Calu3 (cell line): ENCODE results near the gene GCN1. TPM values are rescaled to one million over a fixed set of nuclear protein-coding genes. Genes with fewer than 3 reads are reported as not detected.

Source experiments
- BruUV-seq: library from RNA; stranded (reverse); fragments of 400-500 nt; replicated peaks from 2 replicates; lab custom pipeline; 2021; lab: Mats Ljungman, UMichigan
- CTCF ChIA-PET: fragments of 300-600 bp; sonication (Branson Sonifier 250); formaldehyde crosslinking; loops from one replicate; lab custom pipeline; 2022; ENCODE audit warnings: antibody characterized with exemption; lab: Charles Lee
- DNase-seq: peaks from one replicate; pipeline ENCODE4 v3.0.0; 2022
- H3K27ac Mint-ChIP-seq: one replicate; pipeline ENCODE4 v1.8.0; 2022; ENCODE audit warnings: mixed read lengths; ENCODE audit not compliant: unreplicated experiment
- H3K27me3 Mint-ChIP-seq: one replicate; pipeline ENCODE4 v1.8.0; 2022; ENCODE audit warnings: mixed read lengths; ENCODE audit not compliant: unreplicated experiment
- H3K36me3 Mint-ChIP-seq: one replicate; pipeline ENCODE4 v1.8.0; 2022; ENCODE audit warnings: mild to moderate bottlenecking, moderate library complexity, mixed read lengths; ENCODE audit not compliant: insufficient read depth, unreplicated experiment
- H3K4me1 Mint-ChIP-seq: one replicate; pipeline ENCODE4 v1.8.0; 2022; ENCODE audit warnings: mild to moderate bottlenecking, low read depth, mixed read lengths; ENCODE audit not compliant: unreplicated experiment
- H3K4me3 Mint-ChIP-seq: one replicate; pipeline ENCODE4 v1.8.0; 2022; ENCODE audit warnings: mild to moderate bottlenecking, low read depth, moderate library complexity, mixed read lengths; ENCODE audit not compliant: unreplicated experiment
- H3K9me3 Mint-ChIP-seq: one replicate; pipeline ENCODE4 v1.8.0; 2022; ENCODE audit warnings: low read depth, mixed read lengths; ENCODE audit not compliant: unreplicated experiment
- intact Hi-C: fragments of 100-400 bp; cut with micrococcal nuclease; formaldehyde crosslinking; loops from one replicate; pipeline ENCODE4 v1.10.0; 2022; ENCODE audit not compliant: unreplicated experiment
- total RNA-seq: library from RNA; stranded (reverse); gene quantifications from 2 replicates; pipeline ENCODE4 v1.2.3, GENCODE V29; 2022
- TF ChIP-seq, protein P1 (sequence below): fragments of 200-600 bp; IDR thresholded peaks from one replicate; pipeline ENCODE4 v1.8.0; 2022; ENCODE audit warnings: antibody characterized with exemption; ENCODE audit not compliant: unreplicated experiment

GCN1 gene
- total RNA-seq, 1 experiment from 2014 or later = 168 TPM

DNA sequence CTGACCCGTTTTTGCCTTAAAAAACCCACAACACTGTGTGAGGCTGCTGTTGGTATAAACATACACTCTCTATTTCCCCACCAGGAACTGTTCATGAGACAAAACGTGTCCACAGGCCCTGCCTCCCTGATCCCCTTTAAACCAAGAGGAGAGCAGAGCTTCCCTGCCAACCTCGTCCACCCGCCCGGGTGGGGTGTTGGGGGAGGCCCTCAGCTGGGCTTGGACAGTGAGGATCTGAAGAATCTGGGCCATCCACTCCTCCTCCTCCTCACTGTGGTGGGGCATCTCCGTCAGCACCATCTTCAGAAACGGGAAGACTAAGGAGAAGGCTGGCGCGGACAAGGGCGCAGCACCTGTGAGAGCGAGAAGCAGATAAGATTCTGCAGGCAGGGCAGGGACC lies 36.8 kb downstream of the GCN1 start:
- CTCF ChIA-PET = interaction anchor here (0.5 kb wide), 1 partner anchor 180 kb away, joined by 5 read pairs; no protein-coding TSS in a partner anchor
- Mint-ChIP-seq H3K9me3 (no peaks in the 10 kb centered on the region), H3K27me3 (no peaks in the 10 kb centered on the region), H3K4me1 (no peaks in the 10 kb centered on the region), H3K27ac (no peak overlapping the region), H3K36me3 (peaks cover 54% of the 10 kb centered on the region), H3K4me3 (no peak overlapping the region)
- intact Hi-C loops = no loop called here
- TF ChIP-seq, protein P1, sequence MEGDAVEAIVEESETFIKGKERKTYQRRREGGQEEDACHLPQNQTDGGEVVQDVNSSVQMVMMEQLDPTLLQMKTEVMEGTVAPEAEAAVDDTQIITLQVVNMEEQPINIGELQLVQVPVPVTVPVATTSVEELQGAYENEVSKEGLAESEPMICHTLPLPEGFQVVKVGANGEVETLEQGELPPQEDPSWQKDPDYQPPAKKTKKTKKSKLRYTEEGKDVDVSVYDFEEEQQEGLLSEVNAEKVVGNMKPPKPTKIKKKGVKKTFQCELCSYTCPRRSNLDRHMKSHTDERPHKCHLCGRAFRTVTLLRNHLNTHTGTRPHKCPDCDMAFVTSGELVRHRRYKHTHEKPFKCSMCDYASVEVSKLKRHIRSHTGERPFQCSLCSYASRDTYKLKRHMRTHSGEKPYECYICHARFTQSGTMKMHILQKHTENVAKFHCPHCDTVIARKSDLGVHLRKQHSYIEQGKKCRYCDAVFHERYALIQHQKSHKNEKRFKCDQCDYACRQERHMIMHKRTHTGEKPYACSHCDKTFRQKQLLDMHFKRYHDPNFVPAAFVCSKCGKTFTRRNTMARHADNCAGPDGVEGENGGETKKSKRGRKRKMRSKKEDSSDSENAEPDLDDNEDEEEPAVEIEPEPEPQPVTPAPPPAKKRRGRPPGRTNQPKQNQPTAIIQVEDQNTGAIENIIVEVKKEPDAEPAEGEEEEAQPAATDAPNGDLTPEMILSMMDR = no peak
- DNase-seq = no peak
- no TSS peak for BruUV-seq

GRCh38 chr12:120156315-120157259 lies 37.9 kb downstream of the GCN1 start:
- BruUV-seq = no TSS peak
- CTCF ChIA-PET = interaction anchor here (0.5 kb wide), 1 partner anchor 268 kb away, joined by 4 read pairs; no protein-coding TSS in a partner anchor

GRCh38 chr12:120155072-120155471 lies 39.4 kb downstream of the GCN1 start:
- BruUV-seq = no TSS peak
- intact Hi-C loops = no loop called here

More at GRCh38 chr12:120156315-120157259, 37.9 kb downstream of the GCN1 start:
- DNase-seq = no peak
- H3K27ac Mint-ChIP-seq = no peak overlapping the region
- intact Hi-C loops = no loop called here
- H3K36me3 Mint-ChIP-seq = peaks cover 50% of the 10 kb centered on the region
- H3K4me3 Mint-ChIP-seq = no peak overlapping the region
- no peaks in the 10 kb centered on the region for H3K4me1 Mint-ChIP-seq
- H3K27me3 Mint-ChIP-seq = no peaks in the 10 kb centered on the region
- no peaks in the 10 kb centered on the region for H3K9me3 Mint-ChIP-seq
- TF ChIP-seq, protein P1 = no peak

DNA sequence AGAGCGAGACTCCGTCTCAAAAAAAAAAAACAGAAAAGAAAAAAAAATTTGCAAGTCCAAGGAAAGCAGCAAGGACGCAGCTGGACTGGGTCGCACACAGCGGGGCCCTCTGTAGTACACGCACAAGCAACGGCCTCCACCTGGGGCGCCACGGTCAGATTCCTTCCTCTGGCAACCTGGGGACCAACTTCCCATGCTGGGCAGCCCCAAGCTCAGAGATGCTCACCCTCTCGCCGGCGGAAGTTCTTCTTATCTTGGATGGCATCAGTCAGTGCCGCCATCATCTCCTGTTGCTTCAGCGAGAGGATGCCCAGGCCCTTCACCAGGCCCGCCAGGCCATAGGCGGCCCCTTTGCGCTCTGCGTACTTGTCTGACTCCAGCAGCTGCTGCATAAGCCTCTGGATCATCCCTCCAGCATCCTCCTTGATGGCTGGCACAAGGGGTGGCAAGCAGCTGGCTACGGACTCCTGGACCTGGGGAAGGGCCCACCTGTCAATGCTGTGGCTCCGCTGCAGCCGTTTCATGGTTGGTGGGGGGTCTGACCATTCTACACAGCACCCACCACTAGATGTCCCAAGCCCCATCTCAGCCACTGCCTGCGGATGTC lies 43.5 kb downstream of the GCN1 start:
- TF ChIP-seq, protein P1 = no peak
- Mint-ChIP-seq H3K9me3 (no peaks in the 10 kb centered on the region), H3K27ac (no peak overlapping the region), H3K27me3 (no peaks in the 10 kb centered on the region), H3K4me1 (no peaks in the 10 kb centered on the region), H3K4me3 (no peak overlapping the region), H3K36me3 (peaks cover 46% of the 10 kb centered on the region)
- BruUV-seq = no TSS peak
- CTCF ChIA-PET = no interaction called here
- intact Hi-C loops = no loop called here
- no peak for DNase-seq

More at GRCh38 chr12:120155072-120155471, 39.4 kb downstream of the GCN1 start:
- CTCF ChIA-PET = no interaction called here
- Mint-ChIP-seq H3K4me3 (no peak overlapping the region), H3K4me1 (no peaks in the 10 kb centered on the region), H3K27me3 (no peaks in the 10 kb centered on the region), H3K36me3 (peaks cover 56% of the 10 kb centered on the region), H3K27ac (no peak overlapping the region), H3K9me3 (no peaks in the 10 kb centered on the region)
- TF ChIP-seq, protein P1 = no peak
- DNase-seq = no peak
